AML-193 (cell line): ENCODE data around the gene CDKN2A.

Experiments
- DNase-seq, 2 experiments: peaks; one replicate each; lab custom pipeline; 2025; lab: John Stamatoyannopoulos, UW

CDKN2A gene

DNA sequence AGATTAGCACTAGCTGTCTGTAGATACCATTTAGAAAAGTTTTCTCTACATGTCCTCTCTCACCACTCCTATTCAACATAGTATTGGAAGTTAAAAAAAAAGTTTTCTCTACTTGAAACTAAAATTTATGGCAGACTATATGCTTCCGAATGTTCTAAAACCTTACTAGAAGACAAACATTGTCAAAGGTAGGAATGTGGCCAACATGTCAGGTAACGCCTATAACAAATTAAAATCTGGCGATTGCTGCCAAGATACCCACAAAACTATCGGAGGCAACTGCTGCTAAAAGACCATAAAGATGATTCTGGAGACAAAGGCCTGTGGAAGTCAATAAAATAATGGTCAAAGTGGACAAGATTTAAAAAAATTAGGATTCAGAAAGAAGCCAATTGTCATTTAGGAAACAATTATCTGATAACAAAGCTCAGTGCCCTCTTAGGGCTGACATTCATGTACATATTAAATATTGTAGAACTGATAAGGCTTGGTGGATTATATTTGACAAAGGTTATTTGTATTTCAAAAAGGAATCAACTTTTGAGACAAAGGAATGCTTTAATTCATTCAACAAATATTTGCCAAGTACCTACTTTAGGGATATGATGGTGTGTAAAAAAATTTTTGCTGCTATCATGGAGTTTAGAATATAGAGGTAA is 52.7 kb downstream of the CDKN2A start:
- no peak for DNase-seq

DNA sequence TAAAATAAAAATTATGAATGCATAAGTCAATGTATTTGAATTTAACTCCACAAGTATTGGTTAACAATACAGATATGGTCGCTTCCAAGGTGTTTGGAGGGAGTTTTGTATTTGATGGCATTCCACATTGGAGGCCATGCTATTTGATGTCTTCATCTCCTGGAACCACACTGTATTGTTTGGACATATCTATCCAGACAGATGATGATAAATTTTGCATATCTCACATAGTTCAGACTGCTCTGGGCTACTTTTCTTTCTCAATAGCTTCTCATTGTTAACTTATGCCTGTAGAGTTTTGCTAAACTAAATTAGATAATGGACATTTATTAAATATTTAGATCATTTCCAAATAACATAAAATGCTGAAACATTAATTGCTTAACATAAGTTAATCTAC is 58.0 kb downstream of the CDKN2A start:
- DNase-seq = no peak

DNA sequence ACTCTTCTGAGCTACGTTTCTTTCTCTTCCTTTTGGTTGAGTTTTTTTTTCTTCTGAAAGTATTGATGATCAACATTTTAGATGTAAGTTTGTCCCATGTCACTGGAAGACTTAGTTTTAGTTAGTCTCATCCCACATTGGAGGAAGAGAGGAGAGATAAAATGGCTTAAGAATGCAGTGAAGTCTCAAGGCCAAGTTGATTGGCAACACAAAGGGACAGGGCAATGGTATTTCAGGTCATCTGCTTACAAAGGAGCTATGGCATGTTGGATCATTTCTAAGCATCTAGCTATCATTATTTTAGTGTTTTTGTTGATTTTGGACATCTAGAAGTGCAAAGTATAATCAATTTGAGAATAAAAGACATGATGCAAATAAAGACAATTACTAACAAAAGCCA is 58.6 kb downstream of the CDKN2A start:
- DNase-seq = no peak

DNA sequence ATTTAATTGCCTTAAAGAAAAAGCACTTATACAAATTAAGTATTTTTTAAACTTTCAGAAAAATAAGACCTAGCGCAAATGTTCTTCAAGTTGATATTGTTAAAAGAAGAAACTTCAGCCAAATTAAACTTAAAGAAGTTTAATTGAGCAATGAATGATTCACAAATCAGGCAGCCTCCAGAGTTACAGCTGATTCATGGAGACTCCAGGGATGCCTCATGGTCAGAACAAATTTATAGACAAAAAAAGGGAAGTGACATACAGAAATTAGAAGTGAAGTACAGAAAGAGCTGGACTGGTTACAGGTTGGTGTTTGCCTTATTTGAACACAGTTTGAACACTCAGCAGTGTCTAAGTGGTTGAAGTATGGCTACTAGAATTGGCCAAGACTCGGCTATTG is 60.3 kb downstream of the CDKN2A start:
- peak; percentile 51 to 63 for DNase-seq

DNA sequence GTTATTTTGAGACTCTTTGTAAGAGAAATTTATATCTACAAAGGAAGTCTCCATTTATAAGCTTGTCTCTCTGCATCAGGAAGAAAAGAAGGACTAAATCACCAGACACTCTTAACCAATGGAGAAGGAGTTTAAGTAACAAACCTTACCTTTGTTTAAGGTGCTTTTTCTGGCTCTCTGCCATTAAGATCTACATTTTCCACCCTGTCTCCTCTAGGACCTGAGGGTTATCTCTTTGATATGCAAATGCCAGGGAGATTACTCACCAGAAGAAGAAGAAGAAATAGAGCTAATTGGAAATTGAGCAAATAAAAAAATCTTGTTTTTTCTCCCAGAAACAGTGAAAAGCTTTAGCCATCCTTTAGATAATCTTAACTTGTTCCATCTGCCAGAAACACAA is 60.9 kb downstream of the CDKN2A start:
- no peak for DNase-seq

DNA sequence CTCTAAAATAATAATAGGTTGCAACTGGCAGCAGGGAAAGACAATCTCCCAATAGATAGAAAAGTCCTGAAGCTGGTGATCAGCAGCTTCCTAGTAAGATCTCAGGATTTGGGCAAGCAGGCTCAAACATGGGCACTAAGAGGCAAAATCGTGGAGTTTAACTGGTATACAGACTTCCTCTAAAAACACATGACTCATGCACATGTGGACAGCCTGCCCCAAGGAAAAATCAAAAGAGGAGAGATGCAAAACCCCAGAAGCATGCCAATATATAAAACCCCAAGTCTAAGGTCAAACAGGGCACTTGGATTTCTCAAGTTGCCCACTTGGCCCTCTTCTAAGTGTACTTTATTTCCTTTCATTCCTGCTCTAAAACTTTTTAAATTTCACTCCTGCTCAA is 62.8 kb downstream of the CDKN2A start:
- no peak for DNase-seq

DNA sequence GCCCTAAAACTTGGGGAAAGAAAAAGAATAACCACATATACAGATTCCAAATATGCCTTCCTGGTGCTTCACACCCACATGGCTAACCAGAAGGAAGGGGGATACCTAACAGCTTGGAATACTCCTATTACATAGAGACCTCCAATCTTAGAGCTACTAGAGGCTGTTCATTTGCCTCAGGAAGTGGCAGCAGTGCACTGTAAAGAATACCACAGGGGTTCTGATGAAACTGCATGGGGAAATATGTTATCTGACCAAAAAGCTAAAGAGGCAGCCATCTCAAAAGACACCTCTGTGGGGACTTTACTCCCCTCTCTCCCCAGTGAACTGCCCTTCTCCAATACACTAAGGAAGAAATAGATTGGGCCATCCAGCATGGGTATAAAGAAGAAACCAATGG is 66.4 kb downstream of the CDKN2A start:
- no peak for DNase-seq

DNA sequence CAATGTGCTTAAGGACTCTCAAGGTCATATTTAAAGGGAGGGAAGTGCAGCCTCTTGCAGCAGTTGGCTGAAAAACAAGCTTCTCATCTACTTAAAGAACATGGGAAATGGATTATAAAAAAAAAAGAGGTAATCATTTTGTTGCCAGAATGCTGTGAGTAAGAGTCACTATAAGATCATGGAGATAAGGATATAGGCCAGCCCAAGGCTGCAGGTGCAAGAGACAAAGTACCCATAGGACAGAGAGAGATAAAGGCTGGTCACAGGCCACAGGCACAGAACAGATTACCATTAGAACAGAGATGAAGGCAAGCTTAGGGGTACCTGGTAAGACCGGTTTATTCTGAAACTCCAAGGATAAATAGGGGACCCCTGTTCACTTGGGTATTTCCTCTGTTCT is 70.5 kb downstream of the CDKN2A start:
- DNase-seq = no peak

DNA sequence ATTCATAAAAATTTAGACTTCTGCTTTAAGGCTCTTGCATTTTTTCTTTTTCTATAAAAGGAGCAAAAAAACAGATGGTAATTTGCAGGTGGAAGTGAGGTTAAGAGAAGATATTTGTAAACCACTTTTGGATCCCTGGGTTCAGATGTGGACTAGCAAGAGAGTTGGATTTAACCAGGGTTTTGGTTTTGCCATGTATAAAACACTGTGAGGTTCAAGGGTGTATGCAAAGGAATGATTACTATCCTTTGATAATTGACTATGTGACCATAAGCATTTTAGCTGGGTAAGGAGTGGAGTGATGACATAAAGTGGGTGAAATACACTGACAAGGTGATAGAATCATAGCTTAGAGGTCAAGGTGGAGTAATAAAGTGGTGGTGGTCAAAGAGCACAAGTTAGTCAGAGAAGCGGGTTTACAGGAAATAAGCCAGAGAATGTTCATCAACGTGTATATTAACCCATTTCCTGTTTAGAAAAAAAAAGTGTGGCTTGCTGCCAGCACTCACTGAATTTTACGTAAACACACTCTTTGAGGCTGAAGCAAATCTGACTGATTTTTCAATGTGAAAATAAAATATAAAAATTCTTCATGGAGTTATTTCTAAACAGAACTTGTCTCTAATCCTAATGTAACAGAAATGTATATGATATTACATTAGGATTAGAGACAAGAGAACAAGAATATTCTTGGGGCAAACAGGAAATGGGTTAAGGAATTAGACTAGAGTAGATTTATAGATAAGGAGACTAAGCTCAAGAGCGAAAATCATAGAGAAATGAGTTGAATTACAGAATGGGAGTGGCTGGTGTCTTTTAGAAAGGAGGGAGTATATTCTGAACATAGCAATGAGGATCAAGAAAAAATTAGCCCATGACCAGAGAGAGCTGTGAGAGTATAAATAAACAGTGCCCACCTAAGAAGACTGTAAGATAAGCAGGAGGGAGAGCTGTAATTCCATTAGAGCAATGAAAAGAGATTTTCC is 74.5 kb downstream of the CDKN2A start:
- DNase-seq = peak; percentile 15 to 34
